Activated T-helper 17 cell treated with anti-CD3 and anti-CD28 coated beads, Interleukin-2, amount 50 U/mL, for 72 hours (primary cell): ENCODE results near the gene KRTAP10-1. TPM values are rescaled to one million over a fixed set of nuclear protein-coding genes. Genes with fewer than 3 reads are reported as not detected.

ENCODE experiments used
- ATAC-seq: fragments of 150-1000 bp; cut with Tn5 transposase; replicated peaks from 2 replicates; pipeline ENCODE4 v1.10.0; 2021; ENCODE audit warnings: mild to moderate bottlenecking, moderate library complexity
- H3K27ac Mint-ChIP-seq: one replicate; pipeline ENCODE4 v1.8.0; 2022; ENCODE audit warnings: mixed read lengths
- H3K27me3 Mint-ChIP-seq: one replicate; pipeline ENCODE4 v1.8.0; 2022; ENCODE audit warnings: mixed read lengths
- H3K36me3 Mint-ChIP-seq: one replicate; pipeline ENCODE4 v1.8.0; 2022; ENCODE audit warnings: low read depth, mild to moderate bottlenecking, mixed read lengths
- H3K4me1 Mint-ChIP-seq: one replicate; pipeline ENCODE4 v1.8.0; 2022; ENCODE audit warnings: mixed read lengths
- H3K4me3 Mint-ChIP-seq: one replicate; pipeline ENCODE4 v1.8.0; 2022; ENCODE audit warnings: mild to moderate bottlenecking, mixed read lengths
- H3K9me3 Mint-ChIP-seq: one replicate; pipeline ENCODE4 v1.8.0; 2022; ENCODE audit warnings: mixed read lengths
- total RNA-seq, 2 donors: library from RNA; stranded (reverse); gene quantifications; one replicate each; pipeline ENCODE4 v1.2.3, GENCODE V29; 2022

The KRTAP10-1 gene
- total RNA-seq, 2 donors from 2014 or later = not detected

DNA sequence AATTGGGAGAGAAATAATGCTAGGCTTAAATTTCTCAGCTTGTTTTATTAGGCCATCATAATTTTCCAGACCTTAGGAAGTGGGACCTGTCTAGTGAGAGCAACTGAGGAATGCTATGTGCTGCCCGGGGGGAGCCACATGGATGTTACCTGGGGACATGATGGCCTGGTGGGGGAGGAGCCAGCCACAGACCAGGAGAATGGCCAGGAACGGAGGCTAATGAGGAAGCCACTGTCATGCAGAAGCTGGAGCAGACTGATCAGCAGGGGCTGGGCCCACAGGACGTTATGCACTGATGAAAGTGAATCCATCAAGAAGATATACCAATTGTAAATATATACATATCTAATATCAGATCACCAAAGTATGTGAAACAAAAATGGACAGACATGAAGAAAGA, 4.6 kb upstream of the KRTAP10-1 start:
- no peaks in the 10 kb centered on the region for H3K36me3 Mint-ChIP-seq
- H3K9me3 Mint-ChIP-seq = peaks cover 13% of the 10 kb centered on the region
- no peak for ATAC-seq
- H3K27ac Mint-ChIP-seq = no peak overlapping the region
- no peaks in the 10 kb centered on the region for H3K27me3 Mint-ChIP-seq
- H3K4me1 Mint-ChIP-seq = peaks cover 12% of the 10 kb centered on the region
- H3K4me3 Mint-ChIP-seq = no peak overlapping the region

DNA sequence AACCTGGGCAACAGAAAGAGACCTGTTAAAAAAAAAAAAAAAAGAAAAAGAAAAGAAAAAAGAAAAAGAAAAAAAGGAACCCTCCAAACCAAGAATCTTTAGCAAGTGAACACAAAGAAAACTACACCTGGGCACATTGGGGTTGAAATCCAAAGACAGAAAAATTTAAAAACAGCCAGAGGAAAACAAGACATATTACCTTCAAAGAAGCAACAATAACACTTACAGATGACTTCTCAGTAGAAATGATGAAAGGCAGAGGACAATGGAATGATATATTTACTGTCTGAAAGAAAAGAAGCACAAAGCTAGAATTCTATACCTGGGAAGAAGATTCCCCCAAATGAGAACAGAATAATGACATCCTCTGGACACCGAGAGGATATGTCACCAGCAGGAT, 2.7 kb upstream of the KRTAP10-1 start:
- H3K36me3 Mint-ChIP-seq = no peaks in the 10 kb centered on the region
- peaks cover 12% of the 10 kb centered on the region for H3K9me3 Mint-ChIP-seq
- no peaks in the 10 kb centered on the region for H3K27me3 Mint-ChIP-seq
- H3K27ac Mint-ChIP-seq = no peak overlapping the region
- peaks cover 10% of the 10 kb centered on the region for H3K4me1 Mint-ChIP-seq
- H3K4me3 Mint-ChIP-seq = no peak overlapping the region
- no peak for ATAC-seq

DNA sequence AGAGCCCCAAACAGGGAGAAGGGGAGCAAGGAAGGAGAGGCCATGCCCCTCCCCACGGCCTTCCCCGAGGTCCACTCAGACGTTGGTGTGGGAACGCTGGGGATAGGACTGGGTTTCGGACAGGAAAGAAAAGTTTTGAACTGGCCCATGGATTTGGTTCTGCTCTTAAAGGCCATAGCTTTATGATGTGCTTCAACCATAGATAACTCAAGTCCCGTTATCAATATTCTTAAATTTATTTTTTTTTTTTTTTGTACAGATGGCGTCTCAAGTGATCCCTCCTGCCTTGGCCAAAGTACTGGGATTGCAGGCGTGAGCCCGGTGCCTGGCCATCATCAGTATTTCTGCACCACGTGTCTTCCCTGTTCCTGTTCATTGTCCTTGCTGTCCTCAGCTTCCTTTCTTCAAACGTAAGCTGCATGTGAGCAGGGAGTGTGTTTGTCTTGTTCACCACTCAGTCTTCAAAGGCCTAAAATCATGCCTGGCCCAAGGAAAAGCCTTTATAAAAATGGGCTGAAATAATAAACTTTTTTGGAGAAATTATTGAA, 820 bp upstream of the KRTAP10-1 start:
- H3K4me3 Mint-ChIP-seq = no peak overlapping the region
- H3K4me1 Mint-ChIP-seq = no peaks in the 10 kb centered on the region
- H3K27me3 Mint-ChIP-seq = no peaks in the 10 kb centered on the region
- no peak overlapping the region for H3K27ac Mint-ChIP-seq
- ATAC-seq = no peak
- no peaks in the 10 kb centered on the region for H3K36me3 Mint-ChIP-seq
- H3K9me3 Mint-ChIP-seq = no peaks in the 10 kb centered on the region

DNA sequence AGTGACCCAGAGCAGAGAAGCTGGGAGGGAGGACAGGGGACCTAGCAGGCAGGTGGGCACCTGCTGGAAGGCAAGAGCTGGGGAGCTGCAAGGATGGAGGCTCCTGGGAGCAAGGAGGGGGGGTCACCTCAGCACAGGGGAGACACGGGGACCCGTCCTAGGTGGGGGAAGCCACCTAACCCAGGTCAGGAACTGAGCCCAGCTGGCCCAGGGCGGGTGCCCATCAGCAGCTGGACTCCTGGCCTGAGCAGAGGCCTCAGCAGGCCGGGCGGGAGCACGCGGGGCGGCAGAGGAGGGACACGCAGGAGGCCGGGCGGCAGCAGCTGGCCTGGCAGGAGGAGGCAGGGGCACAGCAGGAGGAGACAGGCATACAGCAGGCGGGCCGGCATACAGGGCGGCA, 949 bp downstream of the KRTAP10-1 start:
- Mint-ChIP-seq H3K4me3 (no peak overlapping the region), H3K36me3 (no peaks in the 10 kb centered on the region), H3K4me1 (no peaks in the 10 kb centered on the region), H3K27me3 (no peaks in the 10 kb centered on the region), H3K9me3 (no peaks in the 10 kb centered on the region), H3K27ac (no peak overlapping the region)
- ATAC-seq = no peak

DNA sequence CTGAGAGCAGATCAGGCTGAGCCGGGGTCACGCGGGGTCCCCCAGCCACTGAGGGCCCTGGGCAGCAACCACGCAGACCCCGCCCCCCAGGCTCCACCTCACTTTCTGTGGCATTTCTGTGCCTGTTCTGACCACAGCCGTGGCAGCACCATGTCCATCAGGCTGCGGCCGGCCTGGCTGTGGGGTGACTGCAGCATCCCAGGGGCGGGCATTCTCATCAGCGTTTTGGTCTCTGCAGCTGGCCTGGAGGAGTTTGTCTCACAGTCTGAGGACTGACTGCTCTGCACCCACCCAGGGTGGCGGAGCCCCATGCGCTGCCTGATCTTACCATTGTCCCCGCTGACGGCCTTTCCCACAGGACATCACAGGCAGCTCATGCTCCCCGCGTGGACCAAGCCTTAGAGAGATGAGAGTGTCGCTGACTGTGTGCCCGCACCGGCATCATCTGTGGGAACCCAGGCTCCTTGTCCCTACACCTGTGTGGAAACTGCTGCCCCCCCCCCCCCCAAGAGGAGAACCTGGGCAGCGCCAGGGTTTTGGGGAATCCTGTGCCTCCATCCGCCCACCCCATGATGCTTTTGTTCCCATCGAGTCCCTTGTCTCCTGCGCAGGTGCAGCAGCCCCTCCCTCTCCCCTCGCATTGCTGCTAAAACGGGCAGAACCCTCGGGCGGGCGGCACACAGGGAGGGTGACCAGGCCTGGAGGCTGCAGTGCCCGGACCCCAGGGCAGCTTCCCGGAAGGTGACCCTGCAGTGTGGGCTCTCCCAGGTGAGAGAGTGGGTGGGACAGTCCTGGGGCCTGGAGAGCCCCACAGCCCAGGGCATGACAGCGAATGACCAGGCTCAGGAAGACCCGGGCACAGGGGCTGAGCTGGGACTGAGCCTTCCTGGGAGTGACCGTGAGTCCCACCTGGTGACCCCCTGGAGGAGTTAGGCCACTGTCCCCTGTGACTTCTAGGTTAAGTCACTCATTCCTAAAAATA, 1.8 kb downstream of the KRTAP10-1 start:
- Mint-ChIP-seq H3K27ac (no peak overlapping the region), H3K4me1 (no peaks in the 10 kb centered on the region), H3K4me3 (no peak overlapping the region), H3K27me3 (no peaks in the 10 kb centered on the region), H3K36me3 (no peaks in the 10 kb centered on the region), H3K9me3 (no peaks in the 10 kb centered on the region)
- no peak for ATAC-seq

DNA sequence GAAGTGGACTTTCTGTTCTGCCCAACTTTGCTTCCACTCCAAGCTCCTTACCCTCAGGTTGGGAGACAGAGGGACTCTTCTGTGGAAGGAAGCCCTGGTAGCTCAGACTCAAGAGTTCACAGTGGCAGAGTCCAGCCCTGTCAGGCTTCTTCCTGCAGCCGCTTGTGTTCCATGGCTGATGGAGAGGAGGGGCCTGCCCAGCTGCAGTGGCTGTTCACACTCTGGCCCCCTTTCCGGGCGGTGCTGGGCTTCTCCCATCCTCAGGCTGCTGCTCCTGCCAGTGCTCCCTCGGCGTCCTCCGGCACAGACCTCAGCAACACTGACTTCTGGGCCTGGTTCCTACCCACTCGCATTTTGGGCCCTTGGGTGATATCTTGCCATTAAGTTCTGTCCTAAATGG, 4.0 kb downstream of the KRTAP10-1 start:
- Mint-ChIP-seq H3K9me3 (no peaks in the 10 kb centered on the region), H3K27ac (no peak overlapping the region), H3K4me1 (no peaks in the 10 kb centered on the region), H3K27me3 (peaks cover 3% of the 10 kb centered on the region), H3K36me3 (no peaks in the 10 kb centered on the region), H3K4me3 (no peak overlapping the region)
- no peak for ATAC-seq

DNA sequence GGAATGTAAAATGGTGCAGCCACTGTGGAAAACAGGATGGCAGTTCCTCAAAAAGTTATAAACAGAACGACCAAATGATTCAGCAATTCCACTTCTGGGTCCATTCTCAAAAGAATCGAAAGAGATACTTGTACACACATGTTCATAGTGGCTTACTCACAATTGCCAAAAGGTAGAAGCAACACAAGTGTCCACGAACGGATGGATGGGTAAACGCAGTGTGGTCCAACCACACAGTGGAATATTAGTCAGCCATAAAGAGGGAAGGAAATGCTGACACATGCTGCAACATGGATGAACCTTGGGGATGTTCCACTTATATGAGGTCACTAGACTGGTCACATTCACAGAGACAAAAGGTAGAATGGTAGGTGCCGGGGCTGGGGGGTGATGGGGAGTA, 5.3 kb downstream of the KRTAP10-1 start:
- no peaks in the 10 kb centered on the region for H3K4me1 Mint-ChIP-seq
- H3K4me3 Mint-ChIP-seq = no peak overlapping the region
- no peak overlapping the region for H3K27ac Mint-ChIP-seq
- no peaks in the 10 kb centered on the region for H3K36me3 Mint-ChIP-seq
- H3K9me3 Mint-ChIP-seq = no peaks in the 10 kb centered on the region
- peak; percentile 95 for ATAC-seq
- H3K27me3 Mint-ChIP-seq = peaks cover 8% of the 10 kb centered on the region

DNA sequence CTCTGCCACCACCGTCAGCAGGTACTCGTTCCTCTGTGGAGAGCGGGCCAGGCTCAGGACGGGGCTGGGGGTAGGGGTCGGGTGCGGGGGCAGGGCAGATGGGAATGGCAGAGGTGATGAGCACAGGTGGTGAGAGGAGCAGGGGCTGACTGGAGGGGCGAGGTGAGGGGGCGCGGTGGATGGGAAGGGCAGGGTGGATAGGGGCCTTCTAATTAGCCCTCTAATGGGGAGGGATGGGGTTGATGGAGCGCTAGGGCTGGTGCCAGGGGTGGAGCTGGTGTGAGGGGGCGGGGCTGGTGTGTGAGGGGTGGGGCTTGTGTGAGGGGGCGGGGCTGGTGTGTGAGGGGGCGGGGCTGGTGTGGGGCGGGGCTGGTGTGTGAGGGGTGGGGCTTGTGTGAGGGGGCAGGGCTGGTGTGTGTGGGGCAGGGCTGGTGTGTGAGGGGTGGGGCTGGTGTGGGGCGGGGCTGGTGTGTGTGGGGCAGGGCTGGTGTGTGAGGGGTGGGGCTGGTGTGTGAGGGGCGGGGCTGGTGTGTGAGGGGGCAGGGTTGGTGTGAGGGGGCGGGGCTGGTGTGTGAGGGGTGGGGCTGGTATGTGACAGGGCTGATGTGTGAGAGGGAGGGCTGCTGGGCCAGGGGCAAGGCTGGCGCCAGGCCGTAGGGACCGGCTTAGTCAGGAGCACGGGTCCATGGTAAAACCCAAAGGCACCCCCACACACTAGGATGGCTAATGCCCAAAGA, 5.9 kb downstream of the KRTAP10-1 start:
- H3K27me3 Mint-ChIP-seq = peaks cover 8% of the 10 kb centered on the region
- H3K36me3 Mint-ChIP-seq = no peaks in the 10 kb centered on the region
- no peaks in the 10 kb centered on the region for H3K9me3 Mint-ChIP-seq
- H3K4me1 Mint-ChIP-seq = no peaks in the 10 kb centered on the region
- H3K27ac Mint-ChIP-seq = no peak overlapping the region
- ATAC-seq = peak; percentile 25
- H3K4me3 Mint-ChIP-seq = no peak overlapping the region

DNA sequence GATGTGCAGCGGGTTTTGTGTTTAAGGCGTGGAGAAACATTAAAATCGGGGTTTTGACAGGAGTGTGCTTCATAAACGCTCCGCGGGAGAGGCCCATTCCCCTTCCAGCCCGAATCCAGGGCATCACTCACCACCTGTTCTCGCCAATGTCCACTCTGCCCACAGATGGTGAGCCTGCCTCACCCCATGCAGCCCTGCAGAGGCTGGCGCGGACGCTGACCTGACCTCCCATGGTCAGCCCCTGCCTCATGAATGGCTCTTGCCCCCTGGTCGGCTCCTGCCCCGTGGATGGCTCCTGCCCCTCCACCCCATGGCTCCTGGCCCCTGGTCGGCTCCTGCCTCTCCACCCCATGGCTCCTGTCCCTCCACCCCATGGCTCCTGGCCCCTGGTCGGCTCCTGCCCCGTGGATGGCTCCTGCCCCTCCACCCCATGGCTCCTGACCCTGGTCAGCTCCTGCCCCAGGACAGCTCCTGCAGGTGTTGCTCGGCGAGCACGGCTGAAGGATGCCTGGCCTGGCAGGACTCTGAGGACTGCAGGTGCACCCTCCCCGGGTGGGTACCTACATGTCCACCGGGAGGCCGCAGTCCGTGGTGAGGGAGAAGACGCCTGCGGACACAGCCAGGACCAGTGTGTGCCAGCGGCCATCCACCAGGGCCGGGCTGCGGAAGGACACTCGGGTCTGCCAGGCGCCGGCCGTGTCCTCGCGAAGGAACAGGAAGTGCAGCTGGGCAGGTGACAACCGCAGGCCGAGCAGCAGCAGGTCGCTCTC, 6.7 kb downstream of the KRTAP10-1 start:
- Mint-ChIP-seq H3K27ac (no peak overlapping the region), H3K9me3 (no peaks in the 10 kb centered on the region), H3K4me1 (no peaks in the 10 kb centered on the region), H3K27me3 (peaks cover 8% of the 10 kb centered on the region), H3K36me3 (no peaks in the 10 kb centered on the region), H3K4me3 (no peak overlapping the region)
- ATAC-seq = no peak

DNA sequence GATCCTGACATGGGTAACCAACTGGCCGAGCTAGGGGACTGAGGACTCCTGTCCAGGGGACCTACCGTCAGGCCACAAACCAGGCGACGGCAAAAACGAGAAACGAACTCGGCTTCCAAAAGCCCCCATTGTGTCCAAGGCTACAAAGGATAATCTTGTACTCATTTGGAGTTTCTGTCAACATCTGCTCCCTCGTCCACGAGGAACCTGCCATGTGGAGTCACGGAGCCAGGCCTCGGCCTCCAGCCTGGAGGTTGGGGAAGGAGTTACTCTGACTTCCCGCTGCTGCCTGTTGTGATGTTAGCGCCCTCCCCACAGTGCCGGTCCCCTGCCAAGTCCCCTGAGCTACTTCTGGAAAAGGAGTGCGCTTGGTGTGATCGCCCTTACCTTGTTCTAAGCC, 7.3 kb downstream of the KRTAP10-1 start:
- H3K4me3 Mint-ChIP-seq = no peak overlapping the region
- H3K36me3 Mint-ChIP-seq = no peaks in the 10 kb centered on the region
- H3K9me3 Mint-ChIP-seq = no peaks in the 10 kb centered on the region
- H3K4me1 Mint-ChIP-seq = no peaks in the 10 kb centered on the region
- no peak overlapping the region for H3K27ac Mint-ChIP-seq
- peaks cover 8% of the 10 kb centered on the region for H3K27me3 Mint-ChIP-seq
- ATAC-seq = no peak

DNA sequence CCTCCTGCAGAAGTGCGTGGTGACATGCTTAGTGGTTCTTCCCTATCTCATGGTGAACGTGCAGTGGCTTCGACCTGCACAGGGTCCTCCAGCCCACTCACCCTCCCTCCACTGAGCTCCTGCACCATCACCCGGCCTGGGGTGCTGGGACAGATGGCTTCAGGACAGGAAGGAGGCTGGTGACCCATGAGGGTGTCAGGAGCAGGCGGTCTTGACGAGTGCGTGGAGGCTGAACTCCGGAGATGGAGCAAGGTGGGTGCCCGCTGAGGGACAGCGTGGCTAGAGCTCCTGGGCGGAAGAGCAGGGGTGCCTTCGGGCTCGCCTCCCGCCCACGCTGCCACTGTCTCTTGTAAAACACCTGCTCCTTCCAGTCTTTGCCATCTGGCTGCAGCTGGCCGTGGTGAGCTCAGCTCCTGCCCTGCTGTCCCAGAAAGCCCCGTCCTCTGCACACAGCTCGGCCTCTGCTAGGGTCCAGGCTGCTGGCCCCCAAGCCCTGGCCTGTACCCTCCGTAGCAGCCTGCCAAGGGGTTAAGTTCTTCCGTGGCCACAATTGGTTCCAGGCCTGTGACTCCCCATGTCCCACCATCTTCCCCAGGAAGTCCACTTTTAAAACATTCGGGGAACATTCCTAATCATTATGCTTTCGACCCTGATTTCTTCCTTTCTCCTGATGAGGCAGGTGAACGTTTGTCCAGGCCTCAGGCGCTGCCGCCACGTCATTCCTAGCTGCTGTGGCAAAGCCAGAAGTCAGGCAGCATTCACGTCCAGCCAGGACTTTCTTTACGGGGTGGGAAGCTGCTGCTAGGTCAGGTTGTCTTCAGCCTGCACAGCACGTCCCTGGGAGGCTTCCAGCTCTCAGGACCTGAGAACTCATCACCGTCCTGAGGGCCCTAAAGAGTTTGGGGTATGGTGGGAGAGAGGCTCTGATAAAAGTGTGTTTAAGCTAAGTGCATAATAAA, 8.1 kb downstream of the KRTAP10-1 start:
- H3K9me3 Mint-ChIP-seq = no peaks in the 10 kb centered on the region
- peaks cover 8% of the 10 kb centered on the region for H3K27me3 Mint-ChIP-seq
- no peaks in the 10 kb centered on the region for H3K36me3 Mint-ChIP-seq
- H3K4me1 Mint-ChIP-seq = no peaks in the 10 kb centered on the region
- no peak for ATAC-seq
- no peak overlapping the region for H3K27ac Mint-ChIP-seq
- H3K4me3 Mint-ChIP-seq = no peak overlapping the region

DNA sequence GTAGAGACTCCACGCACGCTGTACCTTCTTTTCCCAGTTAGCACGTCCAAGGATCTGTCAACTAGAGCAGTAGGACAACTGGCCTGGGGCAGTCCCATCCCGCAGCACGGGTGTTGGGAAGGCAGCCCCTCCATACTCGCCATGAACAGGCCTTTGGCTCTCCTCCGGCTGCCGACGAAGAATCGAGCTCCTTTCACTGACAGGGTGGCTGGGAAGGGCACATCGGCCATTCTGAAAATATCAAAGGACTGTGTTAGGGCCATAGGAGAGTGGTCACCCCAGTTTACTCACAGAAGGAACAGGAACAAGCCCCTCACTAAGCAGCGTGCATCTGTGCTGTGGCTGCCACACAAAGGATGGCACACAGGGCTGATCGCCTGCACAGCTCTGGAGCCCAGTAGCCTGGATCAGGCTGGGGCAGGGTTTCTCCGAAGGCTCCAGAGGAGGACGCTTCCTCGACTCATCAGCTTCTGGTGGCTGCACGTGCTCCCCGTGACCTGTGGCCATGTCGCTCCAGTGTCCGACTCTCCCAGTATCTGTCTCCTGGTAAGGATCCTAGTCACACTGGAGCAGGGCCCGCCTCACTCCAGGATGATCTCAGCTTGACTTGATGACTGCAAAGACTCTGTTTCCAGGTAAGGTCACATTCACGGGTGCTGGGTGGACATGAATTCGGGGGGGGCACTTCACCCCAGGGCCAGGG, 8.9 kb downstream of the KRTAP10-1 start:
- no peak for ATAC-seq
- Mint-ChIP-seq H3K4me3 (no peak overlapping the region), H3K36me3 (no peaks in the 10 kb centered on the region), H3K27ac (no peak overlapping the region), H3K4me1 (no peaks in the 10 kb centered on the region), H3K27me3 (peaks cover 8% of the 10 kb centered on the region), H3K9me3 (no peaks in the 10 kb centered on the region)
